GM21825 (cell line): ENCODE results near the gene CEL.
A peak's percentile ranks its signal among the peaks of the same experiment; 100 is the strongest.
"Not testable (repeated sequence)": the region's sequence is repeated elsewhere in the genome, so short reads cannot be mapped to it uniquely, and the experiment has no call there.

ENCODE experiments used
- ATAC-seq: cut with Tn5 transposase; IDR thresholded peaks from one replicate; pipeline ENCODE4 v1.9.1; 2021; ENCODE audit warnings: mild to moderate bottlenecking, moderate library complexity; ENCODE audit not compliant: unreplicated experiment

The CEL gene

GRCh38 chr9:133061764-133062145 lies at the start of gene CEL:
Gene CEL, plus strand, starts transcription at chr9:133061981. Its CDS starts 22 bp downstream, at chr9:133062003.
- ATAC-seq = not testable (repeated sequence)

GRCh38 chr9:133014696-133015095 lies 47.1 kb upstream of the CEL start:
- ATAC-seq = no peak

- ATAC-seq = no peak
Observed at GRCh38 chr9:133023117-133023890, 38.5 kb upstream of the CEL start.

GRCh38 chr9:133026426-133026825 lies 35.4 kb upstream of the CEL start:
- no peak for ATAC-seq

GRCh38 chr9:133027134-133027533 lies 34.6 kb upstream of the CEL start:
- ATAC-seq = no peak

GRCh38 chr9:133028221-133028620 lies 33.6 kb upstream of the CEL start:
- ATAC-seq = no peak

- ATAC-seq = peak; percentile 1
Observed at GRCh38 chr9:133029994-133030316, 31.8 kb upstream of the CEL start.

GRCh38 chr9:133030317-133031129 lies 31.3 kb upstream of the CEL start, which contains the start of gene GTF3C5:
Gene GTF3C5, plus strand, starts transcription at chr9:133030997. Its CDS starts 15 bp downstream, at chr9:133031012.
- ATAC-seq = peak; percentile 93

GRCh38 chr9:133031130-133031422 lies 30.7 kb upstream of the CEL start:
- ATAC-seq = no peak

GRCh38 chr9:133031496-133031911 lies 30.3 kb upstream of the CEL start:
- no peak for ATAC-seq

GRCh38 chr9:133032171-133032570 lies 29.6 kb upstream of the CEL start:
- ATAC-seq = no peak

- no peak for ATAC-seq
Observed at GRCh38 chr9:133035669-133036068, 26.1 kb upstream of the CEL start.

- no peak for ATAC-seq
Observed at GRCh38 chr9:133037775-133038515, 23.8 kb upstream of the CEL start.

GRCh38 chr9:133040892-133041479 lies 20.8 kb upstream of the CEL start:
- not testable (repeated sequence) for ATAC-seq

GRCh38 chr9:133041958-133042357 lies 19.8 kb upstream of the CEL start:
- ATAC-seq = no peak

GRCh38 chr9:133042676-133043075 lies 19.1 kb upstream of the CEL start:
- ATAC-seq = no peak

GRCh38 chr9:133043449-133044035 lies 18.2 kb upstream of the CEL start:
- ATAC-seq = no peak

- ATAC-seq = no peak
Observed at GRCh38 chr9:133044125-133044524, 17.7 kb upstream of the CEL start.

- no peak for ATAC-seq
Observed at GRCh38 chr9:133044661-133045060, 17.1 kb upstream of the CEL start.

- ATAC-seq = no peak
Observed at GRCh38 chr9:133045132-133045531, 16.6 kb upstream of the CEL start.
